ENCODE measurements around the gene KCNQ1. TPM values are rescaled to one million over a fixed set of nuclear protein-coding genes. Genes with fewer than 3 reads are reported as not detected.

KCNQ1 gene
- total and polyA plus RNA-seq, 2 experiments from 2014 or later = 0.45 to 0.87 TPM

DNA sequence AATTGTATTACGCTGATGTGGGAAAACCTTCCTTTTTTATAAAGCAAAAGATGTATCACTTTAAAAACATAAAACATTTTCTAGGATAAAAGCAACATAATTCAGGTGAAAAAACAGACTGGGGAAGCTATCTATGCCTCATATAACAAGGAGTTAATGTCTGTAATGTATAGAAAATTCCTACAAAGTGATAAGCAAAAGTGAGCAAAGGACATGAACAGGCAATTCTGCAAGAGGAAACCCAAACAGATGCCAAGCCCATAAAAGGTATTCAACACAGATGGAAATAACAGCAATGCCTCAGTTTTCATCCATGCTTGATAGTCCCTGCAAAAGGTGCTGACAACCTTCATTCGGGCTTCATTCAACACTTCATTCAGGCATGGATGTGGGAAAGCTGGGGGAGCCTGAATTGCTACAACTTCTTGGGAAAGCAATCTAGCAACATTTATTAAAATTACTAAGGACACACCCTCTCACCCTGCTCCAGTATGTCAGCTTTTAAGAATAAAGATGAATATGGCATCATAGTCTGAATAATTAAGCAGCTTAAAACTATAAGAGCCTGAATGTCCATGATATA lies 215.6 kb downstream of the KCNQ1 start (continued):
- TF ChIP-seq, protein P1, sequence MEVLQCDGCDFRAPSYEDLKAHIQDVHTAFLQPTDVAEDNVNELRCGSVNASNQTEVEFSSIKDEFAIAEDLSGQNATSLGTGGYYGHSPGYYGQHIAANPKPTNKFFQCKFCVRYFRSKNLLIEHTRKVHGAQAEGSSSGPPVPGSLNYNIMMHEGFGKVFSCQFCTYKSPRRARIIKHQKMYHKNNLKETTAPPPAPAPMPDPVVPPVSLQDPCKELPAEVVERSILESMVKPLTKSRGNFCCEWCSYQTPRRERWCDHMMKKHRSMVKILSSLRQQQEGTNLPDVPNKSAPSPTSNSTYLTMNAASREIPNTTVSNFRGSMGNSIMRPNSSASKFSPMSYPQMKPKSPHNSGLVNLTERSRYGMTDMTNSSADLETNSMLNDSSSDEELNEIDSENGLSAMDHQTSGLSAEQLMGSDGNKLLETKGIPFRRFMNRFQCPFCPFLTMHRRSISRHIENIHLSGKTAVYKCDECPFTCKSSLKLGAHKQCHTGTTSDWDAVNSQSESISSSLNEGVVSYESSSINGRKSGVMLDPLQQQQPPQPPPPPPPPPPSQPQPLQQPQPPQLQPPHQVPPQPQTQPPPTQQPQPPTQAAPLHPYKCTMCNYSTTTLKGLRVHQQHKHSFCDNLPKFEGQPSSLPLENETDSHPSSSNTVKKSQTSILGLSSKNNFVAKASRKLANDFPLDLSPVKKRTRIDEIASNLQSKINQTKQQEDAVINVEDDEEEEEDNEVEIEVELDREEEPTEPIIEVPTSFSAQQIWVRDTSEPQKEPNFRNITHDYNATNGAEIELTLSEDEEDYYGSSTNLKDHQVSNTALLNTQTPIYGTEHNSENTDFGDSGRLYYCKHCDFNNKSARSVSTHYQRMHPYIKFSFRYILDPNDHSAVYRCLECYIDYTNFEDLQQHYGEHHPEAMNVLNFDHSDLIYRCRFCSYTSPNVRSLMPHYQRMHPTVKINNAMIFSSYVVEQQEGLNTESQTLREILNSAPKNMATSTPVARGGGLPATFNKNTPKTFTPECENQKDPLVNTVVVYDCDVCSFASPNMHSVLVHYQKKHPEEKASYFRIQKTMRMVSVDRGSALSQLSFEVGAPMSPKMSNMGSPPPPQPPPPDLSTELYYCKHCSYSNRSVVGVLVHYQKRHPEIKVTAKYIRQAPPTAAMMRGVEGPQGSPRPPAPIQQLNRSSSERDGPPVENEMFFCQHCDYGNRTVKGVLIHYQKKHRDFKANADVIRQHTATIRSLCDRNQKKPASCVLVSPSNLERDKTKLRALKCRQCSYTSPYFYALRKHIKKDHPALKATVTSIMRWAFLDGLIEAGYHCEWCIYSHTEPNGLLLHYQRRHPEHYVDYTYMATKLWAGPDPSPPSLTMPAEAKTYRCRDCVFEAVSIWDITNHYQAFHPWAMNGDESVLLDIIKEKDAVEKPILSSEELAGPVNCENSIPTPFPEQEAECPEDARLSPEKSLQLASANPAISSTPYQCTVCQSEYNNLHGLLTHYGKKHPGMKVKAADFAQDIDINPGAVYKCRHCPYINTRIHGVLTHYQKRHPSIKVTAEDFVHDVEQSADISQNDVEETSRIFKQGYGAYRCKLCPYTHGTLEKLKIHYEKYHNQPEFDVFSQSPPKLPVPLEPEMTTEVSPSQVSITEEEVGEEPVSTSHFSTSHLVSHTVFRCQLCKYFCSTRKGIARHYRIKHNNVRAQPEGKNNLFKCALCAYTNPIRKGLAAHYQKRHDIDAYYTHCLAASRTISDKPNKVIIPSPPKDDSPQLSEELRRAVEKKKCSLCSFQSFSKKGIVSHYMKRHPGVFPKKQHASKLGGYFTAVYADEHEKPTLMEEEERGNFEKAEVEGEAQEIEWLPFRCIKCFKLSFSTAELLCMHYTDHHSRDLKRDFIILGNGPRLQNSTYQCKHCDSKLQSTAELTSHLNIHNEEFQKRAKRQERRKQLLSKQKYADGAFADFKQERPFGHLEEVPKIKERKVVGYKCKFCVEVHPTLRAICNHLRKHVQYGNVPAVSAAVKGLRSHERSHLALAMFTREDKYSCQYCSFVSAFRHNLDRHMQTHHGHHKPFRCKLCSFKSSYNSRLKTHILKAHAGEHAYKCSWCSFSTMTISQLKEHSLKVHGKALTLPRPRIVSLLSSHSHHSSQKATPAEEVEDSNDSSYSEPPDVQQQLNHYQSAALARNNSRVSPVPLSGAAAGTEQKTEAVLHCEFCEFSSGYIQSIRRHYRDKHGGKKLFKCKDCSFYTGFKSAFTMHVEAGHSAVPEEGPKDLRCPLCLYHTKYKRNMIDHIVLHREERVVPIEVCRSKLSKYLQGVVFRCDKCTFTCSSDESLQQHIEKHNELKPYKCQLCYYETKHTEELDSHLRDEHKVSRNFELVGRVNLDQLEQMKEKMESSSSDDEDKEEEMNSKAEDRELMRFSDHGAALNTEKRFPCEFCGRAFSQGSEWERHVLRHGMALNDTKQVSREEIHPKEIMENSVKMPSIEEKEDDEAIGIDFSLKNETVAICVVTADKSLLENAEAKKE (CRISPR knock-in tag; IDR thresholded peaks at IDR 0.05) = no peak

DNA sequence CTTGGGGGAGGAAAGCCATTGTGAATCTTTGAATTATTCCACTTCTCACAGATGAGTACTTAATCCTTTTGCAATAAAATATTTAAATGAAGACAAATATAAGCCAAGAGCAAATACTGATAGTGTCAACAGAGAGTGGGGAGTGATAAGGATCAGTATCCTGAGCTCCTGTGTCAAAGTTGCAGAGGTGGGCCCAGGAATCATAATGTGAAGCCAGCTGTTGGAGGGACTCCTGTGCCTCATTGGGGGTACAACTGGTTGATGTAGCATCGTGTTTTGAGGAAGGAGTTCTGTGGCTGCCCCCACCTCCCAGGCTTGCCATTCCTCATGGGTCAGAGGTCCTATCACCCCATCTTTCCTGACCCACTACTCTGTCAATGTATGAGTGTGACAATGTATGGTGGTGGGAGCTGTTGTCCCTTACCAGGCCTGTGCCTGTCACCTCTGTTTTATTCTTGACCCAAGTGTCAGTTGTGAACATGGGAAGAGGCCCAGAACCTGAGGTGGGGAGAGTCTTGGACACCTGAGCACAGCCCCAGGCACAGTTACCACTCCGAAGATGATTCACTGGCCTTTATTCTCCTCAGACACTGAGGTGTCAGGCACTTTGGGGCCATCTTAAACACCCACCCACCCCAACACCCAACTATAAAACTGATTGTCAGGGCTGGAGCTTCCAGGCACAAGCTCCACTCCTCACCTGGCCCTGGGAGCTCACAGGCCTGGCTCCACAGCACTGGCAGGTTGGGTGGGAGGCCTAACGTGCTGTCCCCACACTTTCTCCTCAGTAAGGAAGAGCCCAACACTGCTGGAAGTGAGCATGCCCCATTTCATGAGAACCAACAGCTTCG lies 216.6 kb downstream of the KCNQ1 start:
- no peak overlapping the region for H3K4me3 Mint-ChIP-seq
- no peak overlapping the region for H3K27ac ChIP-seq (ENCODE audit: low read depth)
- no peak overlapping the region for H3K4me2 ChIP-seq
- peaks cover 81% of the 10 kb centered on the region for H3K9me3 Mint-ChIP-seq
- H3K9me2 ChIP-seq (ENCODE audit: insufficient read depth) = no peaks in the 10 kb centered on the region; the same call in 1 of the 2 replicates
- no peaks in the 10 kb centered on the region; the same call in 2 of the 3 replicates for H3K4me1 Mint-ChIP-seq
- no peak overlapping the region for H3K4me3 ChIP-seq
- no peak overlapping the region for H3K27ac Mint-ChIP-seq
- peaks cover 43% of the 10 kb centered on the region for H3K27me3 Mint-ChIP-seq (ENCODE audit: insufficient read depth, low read depth, poor library complexity)
- no peaks in the 10 kb centered on the region for H3K79me2 ChIP-seq (replicated peaks; ENCODE audit: insufficient read depth)
- H4K20me1 ChIP-seq (replicated peaks; ENCODE audit: insufficient read depth) = no peaks in the 10 kb centered on the region; the same call in none of the 2 replicates
- H3K36me3 ChIP-seq (ENCODE audit: insufficient read depth) = peaks cover 17% of the 10 kb centered on the region; the same call in 1 of the 2 replicates
- H3F3A ChIP-seq (replicated peaks; ENCODE audit: low read depth) = no peaks in the 10 kb centered on the region
- peaks cover 48% of the 10 kb centered on the region for H3K27me3 ChIP-seq (ENCODE audit: insufficient read depth)
- H3K36me3 Mint-ChIP-seq (ENCODE audit: low read depth) = peaks cover 89% of the 10 kb centered on the region
- no peaks in the 10 kb centered on the region for H3K4me1 ChIP-seq (ENCODE audit: insufficient read depth)
- no peak for DNase-seq (ENCODE audit: low spot score)
- no peak overlapping the region for H2AFZ ChIP-seq
- ATAC-seq = no peak
- no peak for TF ChIP-seq EZH2phosphoT487 (IDR thresholded peaks at IDR 0.05; ENCODE audit: unreplicated experiment)
- TF ChIP-seq ZNF114 (CRISPR knock-in tag; IDR thresholded peaks at IDR 0.05) = no peak
- TF ChIP-seq, protein P2, sequence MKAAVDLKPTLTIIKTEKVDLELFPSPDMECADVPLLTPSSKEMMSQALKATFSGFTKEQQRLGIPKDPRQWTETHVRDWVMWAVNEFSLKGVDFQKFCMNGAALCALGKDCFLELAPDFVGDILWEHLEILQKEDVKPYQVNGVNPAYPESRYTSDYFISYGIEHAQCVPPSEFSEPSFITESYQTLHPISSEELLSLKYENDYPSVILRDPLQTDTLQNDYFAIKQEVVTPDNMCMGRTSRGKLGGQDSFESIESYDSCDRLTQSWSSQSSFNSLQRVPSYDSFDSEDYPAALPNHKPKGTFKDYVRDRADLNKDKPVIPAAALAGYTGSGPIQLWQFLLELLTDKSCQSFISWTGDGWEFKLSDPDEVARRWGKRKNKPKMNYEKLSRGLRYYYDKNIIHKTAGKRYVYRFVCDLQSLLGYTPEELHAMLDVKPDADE (IDR thresholded peaks at IDR 0.05) = no peak
- no peak for TF ChIP-seq JUNB (IDR thresholded peaks at IDR 0.05; ENCODE audit: unreplicated experiment)
- no peak for TF ChIP-seq EZH2 (IDR thresholded peaks at IDR 0.05; ENCODE audit: low read depth, unreplicated experiment)
- TF ChIP-seq ZNF331 (CRISPR knock-in tag; IDR thresholded peaks at IDR 0.05; ENCODE audit: low read depth) = no peak
- TF ChIP-seq POLR2AphosphoS5 (IDR thresholded peaks at IDR 0.05; ENCODE audit: low read depth) = no peak
- TF ChIP-seq, protein P3, sequence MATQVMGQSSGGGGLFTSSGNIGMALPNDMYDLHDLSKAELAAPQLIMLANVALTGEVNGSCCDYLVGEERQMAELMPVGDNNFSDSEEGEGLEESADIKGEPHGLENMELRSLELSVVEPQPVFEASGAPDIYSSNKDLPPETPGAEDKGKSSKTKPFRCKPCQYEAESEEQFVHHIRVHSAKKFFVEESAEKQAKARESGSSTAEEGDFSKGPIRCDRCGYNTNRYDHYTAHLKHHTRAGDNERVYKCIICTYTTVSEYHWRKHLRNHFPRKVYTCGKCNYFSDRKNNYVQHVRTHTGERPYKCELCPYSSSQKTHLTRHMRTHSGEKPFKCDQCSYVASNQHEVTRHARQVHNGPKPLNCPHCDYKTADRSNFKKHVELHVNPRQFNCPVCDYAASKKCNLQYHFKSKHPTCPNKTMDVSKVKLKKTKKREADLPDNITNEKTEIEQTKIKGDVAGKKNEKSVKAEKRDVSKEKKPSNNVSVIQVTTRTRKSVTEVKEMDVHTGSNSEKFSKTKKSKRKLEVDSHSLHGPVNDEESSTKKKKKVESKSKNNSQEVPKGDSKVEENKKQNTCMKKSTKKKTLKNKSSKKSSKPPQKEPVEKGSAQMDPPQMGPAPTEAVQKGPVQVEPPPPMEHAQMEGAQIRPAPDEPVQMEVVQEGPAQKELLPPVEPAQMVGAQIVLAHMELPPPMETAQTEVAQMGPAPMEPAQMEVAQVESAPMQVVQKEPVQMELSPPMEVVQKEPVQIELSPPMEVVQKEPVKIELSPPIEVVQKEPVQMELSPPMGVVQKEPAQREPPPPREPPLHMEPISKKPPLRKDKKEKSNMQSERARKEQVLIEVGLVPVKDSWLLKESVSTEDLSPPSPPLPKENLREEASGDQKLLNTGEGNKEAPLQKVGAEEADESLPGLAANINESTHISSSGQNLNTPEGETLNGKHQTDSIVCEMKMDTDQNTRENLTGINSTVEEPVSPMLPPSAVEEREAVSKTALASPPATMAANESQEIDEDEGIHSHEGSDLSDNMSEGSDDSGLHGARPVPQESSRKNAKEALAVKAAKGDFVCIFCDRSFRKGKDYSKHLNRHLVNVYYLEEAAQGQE (IDR thresholded peaks at IDR 0.05; ENCODE audit: unreplicated experiment) = no peak
- TF ChIP-seq, protein P4, sequence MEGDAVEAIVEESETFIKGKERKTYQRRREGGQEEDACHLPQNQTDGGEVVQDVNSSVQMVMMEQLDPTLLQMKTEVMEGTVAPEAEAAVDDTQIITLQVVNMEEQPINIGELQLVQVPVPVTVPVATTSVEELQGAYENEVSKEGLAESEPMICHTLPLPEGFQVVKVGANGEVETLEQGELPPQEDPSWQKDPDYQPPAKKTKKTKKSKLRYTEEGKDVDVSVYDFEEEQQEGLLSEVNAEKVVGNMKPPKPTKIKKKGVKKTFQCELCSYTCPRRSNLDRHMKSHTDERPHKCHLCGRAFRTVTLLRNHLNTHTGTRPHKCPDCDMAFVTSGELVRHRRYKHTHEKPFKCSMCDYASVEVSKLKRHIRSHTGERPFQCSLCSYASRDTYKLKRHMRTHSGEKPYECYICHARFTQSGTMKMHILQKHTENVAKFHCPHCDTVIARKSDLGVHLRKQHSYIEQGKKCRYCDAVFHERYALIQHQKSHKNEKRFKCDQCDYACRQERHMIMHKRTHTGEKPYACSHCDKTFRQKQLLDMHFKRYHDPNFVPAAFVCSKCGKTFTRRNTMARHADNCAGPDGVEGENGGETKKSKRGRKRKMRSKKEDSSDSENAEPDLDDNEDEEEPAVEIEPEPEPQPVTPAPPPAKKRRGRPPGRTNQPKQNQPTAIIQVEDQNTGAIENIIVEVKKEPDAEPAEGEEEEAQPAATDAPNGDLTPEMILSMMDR (conservative IDR thresholded peaks at IDR 0.05; ENCODE audit: low read depth in 2 of 2) = no peak
- TF ChIP-seq CREB1 (CRISPR knock-in tag; IDR thresholded peaks at IDR 0.05; ENCODE audit: low read depth) = no peak

Measured in GM23338 (cell line).